DMS79 treated with DMSO at 0.1 percent for 48 hours (cell line): Measurements from ENCODE around the gene HYI.
"Not testable (repeated sequence)": the region's sequence is repeated elsewhere in the genome, so short reads cannot be mapped to it uniquely, and the experiment has no call there.

Source experiments
- DNase-seq: peaks from one replicate; lab custom pipeline; 2025; lab: John Stamatoyannopoulos, UW

HYI gene

GRCh38 chr1:43464681-43465504 is 11.2 kb upstream of the HYI start:
- DNase-seq, result no peak

DNA sequence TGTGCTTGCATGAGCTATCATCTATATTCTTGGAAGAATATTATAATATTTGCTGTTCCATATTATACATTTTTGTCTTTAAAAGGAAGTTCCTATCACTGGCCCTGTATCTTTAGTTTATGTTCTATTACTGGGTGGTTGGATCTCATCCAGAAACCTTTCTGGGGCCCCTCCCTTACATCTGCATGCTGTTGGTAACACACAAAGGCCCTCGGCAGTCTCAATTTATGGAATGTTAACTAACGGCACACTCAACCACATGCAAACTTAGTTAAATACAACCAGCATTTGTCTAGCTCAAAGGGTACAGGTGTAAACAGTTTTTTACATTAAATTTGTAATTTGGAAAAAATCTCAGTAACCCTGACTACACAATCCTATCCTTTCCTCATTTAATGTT is 9.7 kb upstream of the HYI start:
- DNase-seq, result no peak

- DNase-seq, result no peak
Observed at GRCh38 chr1:43460988-43461693, 7.4 kb upstream of the HYI start.

GRCh38 chr1:43458379-43458778 is 4.6 kb upstream of the HYI start:
- DNase-seq, result not testable (repeated sequence)

GRCh38 chr1:43455213-43455889 is 1.6 kb upstream of the HYI start:
- DNase-seq, result no peak

DNA sequence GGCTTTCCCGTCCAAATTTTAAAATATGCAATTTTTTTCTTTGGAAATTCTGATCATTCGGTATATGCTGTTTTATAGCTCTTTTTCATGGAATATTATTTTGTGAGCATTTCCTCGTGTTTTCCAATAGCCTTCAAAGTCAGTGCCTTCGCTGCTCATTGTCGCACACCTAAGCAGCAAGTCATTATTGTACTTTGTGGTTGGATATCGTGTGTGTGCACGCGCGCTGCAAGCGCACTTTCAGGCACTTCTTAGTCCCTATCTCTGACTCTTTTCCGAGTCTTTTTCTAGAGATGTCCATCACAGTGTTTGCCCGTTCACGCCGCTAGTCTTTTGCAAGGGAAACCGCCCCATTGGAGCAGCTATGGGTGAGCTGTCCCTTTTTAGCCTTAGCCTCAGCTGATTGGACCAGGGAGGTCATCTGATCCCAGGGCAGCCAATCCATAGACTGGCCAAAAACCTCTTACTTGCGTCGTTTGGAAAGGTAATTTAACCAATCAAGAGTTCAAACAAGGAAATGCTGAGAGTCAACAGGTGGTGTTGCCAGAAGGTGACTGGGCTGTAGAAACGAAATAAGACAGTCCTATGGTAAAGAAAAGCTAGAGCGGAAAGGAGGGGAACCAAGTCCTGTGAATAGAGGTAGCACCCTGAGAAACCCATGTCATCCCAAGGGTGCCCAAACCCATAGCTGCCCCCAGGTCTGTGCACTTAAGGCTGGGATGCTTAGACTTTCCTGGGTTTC is 710 bp upstream of the HYI start:
- peak; percentile 93 for DNase-seq

DNA sequence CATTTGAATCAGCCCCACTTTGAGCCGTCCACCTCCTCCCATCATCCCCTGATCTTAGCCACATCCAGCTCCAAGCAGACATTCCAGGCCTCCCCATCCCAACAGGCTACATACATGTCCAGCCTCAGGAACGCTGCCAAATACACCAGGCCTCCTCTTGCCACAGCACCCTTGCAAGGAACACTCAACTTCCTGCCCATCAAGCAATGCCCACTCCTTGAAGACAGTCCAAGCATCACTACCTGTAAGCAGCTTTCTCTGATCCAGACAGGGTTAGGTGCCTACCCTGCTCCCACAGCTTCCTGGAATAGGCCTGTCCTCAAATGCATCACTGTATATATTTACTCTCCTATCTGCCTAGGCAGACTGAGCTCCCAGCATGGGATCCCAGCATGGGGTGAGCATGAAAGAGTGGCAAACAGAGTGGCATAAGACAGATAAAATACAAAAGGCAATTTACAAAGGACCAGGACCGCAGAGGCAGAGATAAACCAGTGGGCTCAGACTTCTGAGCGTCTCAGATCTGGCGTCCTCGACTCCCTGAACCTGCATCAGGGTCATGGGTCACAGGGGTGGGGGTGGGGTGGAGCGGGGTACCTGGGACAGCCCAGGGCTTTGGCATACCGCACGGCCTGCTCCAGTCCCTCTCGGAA is 816 bp downstream of the HYI start:
- peak; percentile 60 for DNase-seq

- no peak for DNase-seq
Observed at GRCh38 chr1:43451701-43452532, 1.8 kb downstream of the HYI start.

DNA sequence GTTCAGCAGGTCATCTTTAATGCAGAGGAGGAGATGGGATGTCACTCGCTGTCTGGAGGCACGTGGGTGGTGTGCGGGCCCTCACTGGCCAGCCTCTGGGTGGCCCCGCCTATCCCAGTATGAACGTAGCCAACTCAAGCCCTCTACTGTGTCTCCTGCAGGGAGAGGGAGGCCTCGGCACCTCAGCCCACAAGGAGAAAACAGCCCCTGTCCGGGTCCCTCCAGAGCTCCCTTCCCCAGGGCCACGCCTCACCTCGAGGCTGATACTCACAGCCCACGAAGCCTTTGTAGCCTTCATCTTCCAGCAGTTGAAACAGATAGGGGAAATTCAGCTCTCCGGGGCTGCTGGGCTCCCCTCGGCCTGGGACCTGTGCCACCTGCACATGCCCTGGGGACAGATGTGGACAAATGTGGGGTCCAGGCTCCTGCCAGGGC is 2.6 kb downstream of the HYI start:
- no peak for DNase-seq

- DNase-seq, result no peak
Observed at GRCh38 chr1:43450251-43450941, 3.3 kb downstream of the HYI start.

DNA sequence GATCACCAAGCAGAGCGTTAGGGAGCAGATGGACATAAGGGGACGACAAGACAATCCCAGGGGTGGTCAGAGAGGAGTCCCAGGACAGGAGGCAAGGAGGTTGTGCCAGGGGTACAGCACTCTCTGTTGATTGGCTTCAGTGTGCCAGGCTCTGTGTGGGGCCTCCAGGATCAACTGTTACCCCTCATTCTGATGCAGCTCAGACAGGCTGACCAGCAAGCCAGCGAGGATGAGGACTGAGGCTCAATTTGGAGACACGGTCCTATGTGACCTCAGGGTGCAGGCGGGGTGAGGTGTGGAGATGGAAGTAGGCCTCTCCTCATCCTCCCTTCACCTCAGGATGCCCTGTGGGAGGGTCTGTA is 4.0 kb downstream of the HYI start:
- no peak for DNase-seq

DNA sequence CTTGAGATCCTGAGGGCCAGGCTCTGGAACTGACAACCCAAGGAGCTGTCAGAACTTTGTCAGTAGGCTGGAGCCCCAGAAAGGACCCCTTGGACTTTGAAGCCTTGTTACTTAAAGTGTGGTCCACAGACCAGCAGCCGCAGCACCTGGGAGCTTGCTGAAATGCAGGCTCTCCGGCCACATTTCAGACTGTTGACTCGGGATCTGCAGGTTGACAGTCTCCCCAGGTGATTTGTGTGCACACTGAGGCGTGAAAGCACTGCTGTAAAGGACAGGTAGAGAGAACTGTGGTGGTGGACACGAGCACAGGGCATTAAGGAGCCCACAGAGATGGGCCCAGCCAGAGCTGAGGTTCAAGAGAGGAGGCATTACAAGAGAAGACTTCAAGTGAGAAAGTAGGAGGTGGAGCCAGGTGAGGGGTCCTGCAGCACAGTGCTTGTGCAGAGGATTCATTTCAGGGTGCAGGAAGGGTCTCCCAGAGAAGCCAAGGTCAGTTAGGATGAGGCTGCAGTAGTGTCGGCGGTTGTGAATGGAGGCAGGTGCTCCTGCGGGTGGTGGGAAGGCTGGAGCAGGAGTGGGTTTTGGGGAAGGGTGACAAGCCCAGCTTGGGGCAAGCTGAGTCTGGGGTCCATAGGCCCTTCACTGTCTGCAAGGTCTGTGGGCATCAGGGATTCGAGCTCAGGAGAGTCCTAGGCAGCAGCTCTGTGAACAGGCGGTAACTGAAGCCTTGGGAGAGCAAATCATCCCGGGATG is 4.6 kb downstream of the HYI start:
- DNase-seq, result no peak

- DNase-seq, result no peak
Observed at GRCh38 chr1:43447891-43448708, 5.6 kb downstream of the HYI start.

DNA sequence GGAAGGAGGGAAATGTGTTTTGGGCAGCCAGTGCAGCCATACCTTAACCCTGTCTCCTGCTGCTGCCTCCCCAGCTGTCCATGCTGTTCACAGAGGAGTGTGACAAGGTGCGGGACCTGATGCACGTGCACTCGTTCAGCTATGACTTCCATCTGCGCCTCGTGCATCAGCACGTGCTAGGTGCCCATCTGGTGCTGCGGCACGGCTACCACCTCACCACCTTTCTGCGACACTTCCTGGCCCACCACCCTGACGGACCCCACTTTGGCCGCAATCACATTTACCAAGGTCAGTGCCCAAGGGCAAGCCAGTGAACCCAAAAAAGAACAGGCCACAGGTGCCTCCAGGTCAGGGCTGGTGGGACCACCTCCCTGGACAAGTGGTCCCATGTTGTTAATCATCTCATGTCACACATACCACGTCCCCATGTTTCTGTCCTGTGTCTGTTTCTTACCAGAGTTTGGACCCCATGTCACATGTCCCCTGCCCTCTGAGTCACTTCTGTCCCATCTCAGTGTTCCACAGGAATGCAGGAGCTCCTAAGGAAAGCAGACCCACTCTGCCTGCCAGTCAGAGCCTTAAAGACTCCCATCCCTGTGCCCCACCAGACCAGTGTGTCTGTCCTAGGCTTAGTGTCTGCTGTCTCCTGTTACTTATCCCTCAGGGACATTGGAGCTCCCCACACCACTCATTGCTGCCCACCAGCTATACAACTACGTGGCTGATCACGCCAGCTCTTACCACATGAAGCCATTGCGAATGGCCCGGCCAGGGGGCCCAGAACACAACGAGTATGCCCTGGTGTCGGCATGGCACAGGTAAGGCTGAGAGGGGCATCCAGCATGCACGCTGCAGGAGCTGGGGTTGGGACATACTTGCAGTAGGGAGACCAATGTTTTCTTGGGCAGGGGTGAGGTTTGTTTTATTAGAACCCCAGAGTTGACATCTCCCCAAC is 6.6 kb downstream of the HYI start:
- DNase-seq, result no peak

GRCh38 chr1:43446388-43446740 is 7.4 kb downstream of the HYI start:
- DNase-seq, result no peak

- no peak for DNase-seq
Observed at GRCh38 chr1:43445606-43446387, 7.9 kb downstream of the HYI start.

DNA sequence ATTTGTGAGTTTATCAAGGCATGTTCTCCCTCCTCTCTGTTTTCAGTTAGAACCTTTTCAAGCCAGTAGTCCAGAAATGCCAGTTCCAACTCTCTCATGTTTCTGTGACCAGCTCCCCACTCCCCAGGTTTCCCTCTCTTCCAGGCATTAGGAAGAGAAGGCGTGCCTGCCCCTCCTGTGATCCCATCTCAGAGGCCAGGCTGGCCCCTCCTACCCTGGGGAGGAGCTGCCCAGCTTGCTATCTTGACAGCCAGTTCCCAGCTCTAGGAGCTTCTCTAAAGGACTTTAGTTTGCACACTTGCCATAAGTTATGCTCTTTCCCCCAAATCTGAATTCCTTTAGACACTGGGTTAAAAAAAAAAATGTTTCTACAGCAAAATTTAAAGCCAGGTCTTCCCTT is 8.9 kb downstream of the HYI start:
- DNase-seq, result no peak
